Measurements from ENCODE around the gene ISM2.

The ISM2 gene

GRCh38 chr14:77424862-77425261 is 73.8 kb downstream of the ISM2 start:
- TF ChIP-seq POLR2A (IDR thresholded peaks at IDR 0.05; ENCODE audit: low read depth, low read length) (no peak), PAX5 (IDR thresholded peaks at IDR 0.05; ENCODE audit: insufficient read depth, low read length, severe bottlenecking) (no peak)
- DNase-seq (ENCODE audit: insufficient read length, low spot score) (no peak), FAIRE-seq (no peak)
